NCI-H1436 (cell line): Measurements from ENCODE around the gene WFDC1.

ENCODE experiments used
- DNase-seq: peaks from one replicate; lab custom pipeline; 2025; lab: John Stamatoyannopoulos, UW

The WFDC1 gene

GRCh38 chr16:84378099-84378498, 83.4 kb downstream of the WFDC1 start:
- DNase-seq: no peak

- no peak for DNase-seq
These were observed 83.9 kb downstream of the WFDC1 start for GRCh38 chr16:84378567-84378966.

DNA sequence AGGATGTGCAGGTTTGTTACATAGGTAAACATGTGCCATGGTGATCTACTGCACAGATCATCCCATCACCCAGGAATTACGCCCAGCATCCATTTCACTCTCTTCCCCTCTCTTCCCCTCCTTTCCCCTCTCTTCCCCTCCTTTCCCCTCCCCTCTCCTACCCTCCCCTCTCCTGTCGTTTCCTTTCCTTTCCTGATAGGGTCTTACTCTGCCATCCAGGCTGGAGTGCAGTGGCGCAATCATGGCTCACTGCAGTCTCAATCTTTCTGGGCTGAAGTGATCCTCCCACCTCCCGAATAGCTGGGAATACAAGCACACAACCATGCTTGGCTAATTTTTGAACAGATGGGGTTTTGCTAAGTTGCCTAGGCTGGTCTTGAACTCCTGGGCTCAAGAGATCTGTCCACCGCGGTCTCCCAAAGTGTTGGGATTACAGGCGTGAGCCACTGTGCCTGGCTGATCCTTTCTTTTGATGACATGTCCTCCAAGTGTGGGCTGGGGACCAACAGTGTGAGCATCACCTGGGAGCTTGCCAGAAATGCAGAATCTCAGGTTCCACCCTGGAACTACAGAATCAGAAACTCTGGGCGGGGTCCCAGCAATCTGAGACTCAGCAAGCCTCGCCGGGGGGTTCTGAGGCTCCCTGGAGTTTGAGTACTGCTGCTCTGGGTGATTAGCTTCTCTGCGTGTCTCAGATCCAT, 84.5 kb downstream of the WFDC1 start:
- no peak for DNase-seq
